ENCODE measurements around the gene MIDN. TPM values are rescaled to one million over a fixed set of nuclear protein-coding genes. Genes with fewer than 3 reads are reported as not detected.

Gene MIDN
- total RNA-seq, 6 donors from 2014 or later: 33.5 to 176 (median 75.9) TPM

DNA sequence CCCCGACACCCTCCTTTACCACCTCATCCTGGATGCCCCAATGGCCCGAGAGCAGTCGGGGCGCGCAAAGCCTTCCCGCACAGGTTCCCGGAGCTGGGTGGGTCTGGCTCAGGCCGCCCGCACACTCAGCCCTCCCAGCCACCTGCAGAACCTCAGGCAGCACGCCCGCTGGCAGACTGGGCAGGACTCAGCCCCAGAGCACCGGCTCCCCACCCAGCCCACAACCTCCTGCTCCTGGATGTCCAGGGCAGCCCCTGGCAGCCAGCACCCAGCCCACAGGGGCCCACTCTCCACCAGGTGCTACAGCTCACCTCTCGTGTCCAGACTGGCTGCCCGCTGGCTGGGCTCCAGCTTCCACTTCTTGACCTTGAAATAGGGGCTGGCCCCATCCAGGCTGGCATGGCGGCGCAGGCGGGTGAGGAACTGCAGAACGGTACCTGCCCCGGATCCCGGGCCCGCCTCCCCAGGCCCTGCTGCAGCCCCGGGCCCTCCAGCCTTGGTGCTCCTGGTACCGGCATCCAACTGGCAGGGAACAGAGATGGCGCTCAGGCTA, 15.2 kb upstream of the MIDN start:
- peak in 1 of 2 donors; percentile 23 for ATAC-seq (ENCODE audit: low FRiP score in 2 of 2)
- 81% methylated on average over 24 of the region's 24 CpGs; no CpG with 5 or more reads in 1 of the 2 donors for WGBS, 2 donors
- DNase-seq: peak in 1 of 2 donors; percentile 86
- H3K4me1 ChIP-seq: peaks cover 30 to 52% (median 35%) of the 10 kb centered on the region in 4 donors
- H3K4me3 ChIP-seq: no peak overlapping the region
- H3K27ac ChIP-seq: peak overlapping the region in 3 of 4 donors; percentile 30 to 45 (median 43)
- H3K36me3 ChIP-seq: peaks cover 0 to 3% (median 2%) of the 10 kb centered on the region in 4 donors
- H3K27me3 ChIP-seq: peaks cover 0 to 9% (median 3%) of the 10 kb centered on the region in 4 donors
- TF ChIP-seq POLR2A (IDR thresholded peaks at IDR 0.05) (no peak), POLR2AphosphoS5 (IDR thresholded peaks at IDR 0.05) (no peak), EP300 (IDR thresholded peaks at IDR 0.05) (no peak)
- TF ChIP-seq, protein P1, sequence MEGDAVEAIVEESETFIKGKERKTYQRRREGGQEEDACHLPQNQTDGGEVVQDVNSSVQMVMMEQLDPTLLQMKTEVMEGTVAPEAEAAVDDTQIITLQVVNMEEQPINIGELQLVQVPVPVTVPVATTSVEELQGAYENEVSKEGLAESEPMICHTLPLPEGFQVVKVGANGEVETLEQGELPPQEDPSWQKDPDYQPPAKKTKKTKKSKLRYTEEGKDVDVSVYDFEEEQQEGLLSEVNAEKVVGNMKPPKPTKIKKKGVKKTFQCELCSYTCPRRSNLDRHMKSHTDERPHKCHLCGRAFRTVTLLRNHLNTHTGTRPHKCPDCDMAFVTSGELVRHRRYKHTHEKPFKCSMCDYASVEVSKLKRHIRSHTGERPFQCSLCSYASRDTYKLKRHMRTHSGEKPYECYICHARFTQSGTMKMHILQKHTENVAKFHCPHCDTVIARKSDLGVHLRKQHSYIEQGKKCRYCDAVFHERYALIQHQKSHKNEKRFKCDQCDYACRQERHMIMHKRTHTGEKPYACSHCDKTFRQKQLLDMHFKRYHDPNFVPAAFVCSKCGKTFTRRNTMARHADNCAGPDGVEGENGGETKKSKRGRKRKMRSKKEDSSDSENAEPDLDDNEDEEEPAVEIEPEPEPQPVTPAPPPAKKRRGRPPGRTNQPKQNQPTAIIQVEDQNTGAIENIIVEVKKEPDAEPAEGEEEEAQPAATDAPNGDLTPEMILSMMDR (IDR thresholded peaks at IDR 0.05): no peak
- no peaks in the 10 kb centered on the region for H3K9me3 ChIP-seq

DNA sequence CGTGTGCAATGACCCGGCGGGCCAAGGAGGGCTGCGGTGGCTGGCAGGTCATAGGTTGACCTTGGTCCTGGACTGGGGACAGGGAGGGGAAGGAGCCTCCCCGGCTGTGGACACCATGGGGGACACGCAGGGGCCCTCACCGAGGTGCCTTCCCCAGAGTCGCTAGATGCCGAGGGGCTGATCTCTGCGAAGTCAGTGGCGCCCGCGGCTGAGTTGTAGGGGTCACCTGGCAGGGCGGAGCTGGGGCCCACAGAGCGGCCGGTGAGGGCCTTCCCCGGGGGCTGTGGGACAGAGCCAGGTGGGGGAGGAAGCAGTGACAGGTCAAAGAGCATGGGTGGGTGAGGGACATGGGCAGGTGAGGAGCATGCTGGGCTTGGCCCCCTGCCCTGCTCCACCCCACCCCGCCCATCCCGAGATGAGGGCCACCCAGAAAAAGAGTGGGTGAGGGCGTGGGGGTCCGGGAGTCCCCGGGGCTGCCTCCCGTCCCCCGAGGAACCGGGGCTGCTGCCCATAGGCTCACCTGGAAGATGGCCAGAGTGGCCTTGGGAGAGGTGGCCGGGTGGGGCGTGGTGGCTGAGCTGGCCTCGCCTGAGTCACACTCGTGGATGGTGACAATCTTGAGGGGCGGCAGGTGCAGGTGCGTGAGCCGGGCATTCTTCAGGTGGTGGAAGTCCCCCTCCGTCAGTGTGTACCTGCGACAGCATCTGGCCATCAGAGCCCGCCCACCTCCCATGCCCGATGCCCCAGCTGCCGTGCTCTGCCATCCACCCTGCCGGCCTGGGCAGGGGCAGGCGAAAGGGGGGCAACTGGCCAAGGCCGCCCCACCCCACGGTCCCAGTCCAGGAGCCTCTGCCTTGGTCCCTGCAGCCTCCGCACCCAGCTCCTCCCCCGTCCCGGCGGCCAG, 14.1 kb upstream of the MIDN start:
- Histone ChIP-seq H3K27ac (no peak overlapping the region), H3K9me3 (no peaks in the 10 kb centered on the region), H3K27me3 (peaks cover 0 to 9% (median 3%) of the 10 kb centered on the region in 4 donors), H3K4me1 (peaks cover 32 to 61% (median 39%) of the 10 kb centered on the region in 4 donors), H3K36me3 (no peaks in the 10 kb centered on the region), H3K4me3 (no peak overlapping the region)
- 91% methylated on average over 27 to 43 of the region's 45 CpGs for WGBS, 2 donors
- TF ChIP-seq, protein P1 (IDR thresholded peaks at IDR 0.05): no peak
- no peak for TF ChIP-seq POLR2A (IDR thresholded peaks at IDR 0.05)
- TF ChIP-seq EP300 (IDR thresholded peaks at IDR 0.05): no peak
- TF ChIP-seq POLR2AphosphoS5 (IDR thresholded peaks at IDR 0.05): no peak
- ATAC-seq (ENCODE audit: low FRiP score in 2 of 2) (no peak), DNase-seq (peak in 1 of 2 donors; percentile 85)

DNA sequence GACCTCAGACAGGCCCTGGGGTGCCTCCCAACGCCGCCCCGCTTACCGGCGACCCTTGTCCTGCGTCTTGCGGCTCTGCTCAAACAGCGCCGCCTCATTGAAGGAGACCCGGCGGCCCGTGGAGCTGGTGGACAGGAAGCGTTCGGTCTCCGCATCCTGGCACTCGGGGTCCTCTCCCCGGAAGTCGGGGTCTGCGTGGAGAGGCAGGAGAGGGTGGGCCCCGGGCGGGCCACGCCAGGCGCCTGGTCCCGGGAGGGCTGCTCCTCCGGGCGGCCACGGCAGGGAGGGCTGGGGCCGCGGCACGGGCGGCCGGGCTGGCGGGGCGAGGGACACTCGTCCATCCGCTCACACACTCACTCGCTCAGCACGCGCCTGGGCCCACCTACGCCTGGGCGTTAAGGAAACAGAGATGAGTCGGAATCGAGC, 13.4 kb upstream of the MIDN start:
- Histone ChIP-seq H3K4me1 (peaks cover 35 to 63% (median 40%) of the 10 kb centered on the region in 4 donors), H3K27me3 (peaks cover 0 to 9% (median 3%) of the 10 kb centered on the region in 4 donors), H3K27ac (no peak overlapping the region), H3K36me3 (no peaks in the 10 kb centered on the region), H3K9me3 (no peaks in the 10 kb centered on the region), H3K4me3 (no peak overlapping the region)
- TF ChIP-seq POLR2A (IDR thresholded peaks at IDR 0.05) (no peak), POLR2AphosphoS5 (IDR thresholded peaks at IDR 0.05) (no peak), EP300 (IDR thresholded peaks at IDR 0.05) (no peak)
- TF ChIP-seq, protein P1 (IDR thresholded peaks at IDR 0.05): no peak
- WGBS, 2 donors: 93 to 94% methylated on average over 43 of the region's 43 CpGs
- DNase-seq (peak in 1 of 2 donors; percentile 86), ATAC-seq (ENCODE audit: low FRiP score in 2 of 2) (no peak)

DNA sequence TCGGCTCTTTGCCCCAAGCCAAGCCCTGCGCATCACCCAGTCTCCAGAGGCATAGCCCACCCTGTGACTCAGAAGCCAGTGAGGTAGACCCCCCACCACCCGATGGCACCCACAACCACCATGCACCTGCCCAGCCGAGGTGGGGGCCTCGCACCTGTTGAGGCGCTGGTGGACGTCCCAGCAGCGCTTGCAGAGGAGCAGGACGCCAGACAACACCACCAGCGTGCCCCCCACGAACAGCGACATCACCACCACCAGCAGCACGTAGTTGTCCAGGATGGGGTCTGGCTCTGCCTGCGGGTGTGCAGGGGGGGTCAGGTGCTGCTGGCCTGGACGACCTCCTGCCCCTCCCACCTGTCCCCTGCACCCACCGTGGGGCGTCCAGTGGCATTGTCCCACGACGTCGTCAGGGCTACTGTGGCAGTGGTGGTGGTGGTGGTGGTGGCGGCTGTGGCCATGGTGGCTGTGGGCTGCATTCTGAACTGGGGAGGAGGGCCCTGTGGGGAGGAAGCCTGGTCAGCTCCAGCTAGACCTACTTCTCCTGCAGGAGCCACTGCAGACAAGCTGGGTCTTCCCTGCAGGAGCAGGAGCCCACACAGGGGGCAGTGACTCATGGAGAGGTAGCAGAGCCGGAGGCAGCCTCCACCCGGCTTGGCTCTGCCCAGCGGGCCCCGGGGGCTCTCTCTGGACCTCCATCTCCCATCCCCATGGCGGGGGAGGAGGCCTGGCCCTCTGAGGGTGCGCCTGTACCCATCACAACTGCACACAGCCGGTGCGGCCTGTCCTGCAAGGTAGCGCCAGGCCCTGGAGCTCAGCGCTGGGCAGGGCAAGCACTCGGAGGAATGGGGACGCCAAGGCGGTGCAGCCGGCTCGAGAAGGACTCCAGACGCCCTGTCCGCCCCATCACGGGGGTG, 12.5 kb upstream of the MIDN start:
- Histone ChIP-seq H3K27me3 (peaks cover 0 to 9% (median 3%) of the 10 kb centered on the region in 4 donors), H3K36me3 (no peaks in the 10 kb centered on the region), H3K27ac (no peak overlapping the region), H3K4me3 (no peak overlapping the region), H3K9me3 (no peaks in the 10 kb centered on the region), H3K4me1 (peaks cover 44 to 65% (median 45%) of the 10 kb centered on the region in 4 donors)
- TF ChIP-seq, protein P1 (IDR thresholded peaks at IDR 0.05): no peak
- TF ChIP-seq POLR2AphosphoS5 (IDR thresholded peaks at IDR 0.05) (no peak), POLR2A (IDR thresholded peaks at IDR 0.05) (no peak)
- no peak for ATAC-seq (ENCODE audit: low FRiP score in 2 of 2)
- 83 to 89% methylated on average over 6 to 33 of the region's 39 CpGs for WGBS, 2 donors
- peak in 1 of 2 donors; percentile 80 for DNase-seq

Data from upper lobe of left lung (tissue), 6 donors.